ENCODE results near the gene HTRA3.

GRCh38 chr4:8245884-8246833 is 23.4 kb upstream of the HTRA3 start:
- TF ChIP-seq YY1 (IDR thresholded peaks at IDR 0.05; ENCODE audit: insufficient read depth, insufficient read length) = no peak
- TF ChIP-seq ZNF274 (IDR thresholded peaks at IDR 0.05; ENCODE audit: low read depth, low read length) = no peak
- no peak for TF ChIP-seq SUZ12 (IDR thresholded peaks at IDR 0.05; ENCODE audit: extremely low read depth, insufficient read depth, insufficient read length)

Data from NT2/D1 (cell line).